ENCODE data around the gene PODN. TPM values are rescaled to one million over a fixed set of nuclear protein-coding genes. Genes with fewer than 3 reads are reported as not detected.

PODN gene
- total RNA-seq, 1 donor from 2014 or later = 0.26 TPM

DNA sequence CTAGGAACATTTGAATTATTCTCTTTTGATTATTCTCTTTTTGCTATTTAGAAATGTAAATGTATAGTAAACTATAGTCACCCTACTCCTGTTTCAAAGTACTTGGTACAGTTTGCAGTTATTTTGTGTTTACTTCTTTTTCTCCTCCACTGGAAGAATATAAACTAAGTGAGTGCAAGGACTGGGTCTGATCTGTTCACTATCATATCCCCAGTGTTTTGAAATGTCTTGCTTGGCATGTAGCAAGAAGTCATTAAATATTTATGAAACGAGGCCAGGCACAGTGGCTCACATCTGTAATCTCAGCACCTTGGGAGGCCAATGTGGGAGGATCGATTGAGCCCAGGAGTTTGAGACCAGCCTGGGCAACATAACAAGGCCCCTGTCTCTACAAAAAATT lies 35.8 kb upstream of the PODN start:
- no peaks in the 10 kb centered on the region for H3K4me1 Mint-ChIP-seq (ENCODE audit: low read depth)
- no peak overlapping the region for H3K27ac Mint-ChIP-seq
- no peak for TF ChIP-seq CTCF (IDR thresholded peaks at IDR 0.05; ENCODE audit: unreplicated experiment)
- peaks cover 2% of the 10 kb centered on the region for H3K36me3 Mint-ChIP-seq (ENCODE audit: insufficient read depth)
- H3K4me3 Mint-ChIP-seq (ENCODE audit: low read depth) = no peak overlapping the region
- H3K27me3 Mint-ChIP-seq = no peaks in the 10 kb centered on the region
- no peak for DNase-seq (ENCODE audit: low spot score, unreplicated experiment)
- H3K9me3 Mint-ChIP-seq (ENCODE audit: low read depth) = no peaks in the 10 kb centered on the region

DNA sequence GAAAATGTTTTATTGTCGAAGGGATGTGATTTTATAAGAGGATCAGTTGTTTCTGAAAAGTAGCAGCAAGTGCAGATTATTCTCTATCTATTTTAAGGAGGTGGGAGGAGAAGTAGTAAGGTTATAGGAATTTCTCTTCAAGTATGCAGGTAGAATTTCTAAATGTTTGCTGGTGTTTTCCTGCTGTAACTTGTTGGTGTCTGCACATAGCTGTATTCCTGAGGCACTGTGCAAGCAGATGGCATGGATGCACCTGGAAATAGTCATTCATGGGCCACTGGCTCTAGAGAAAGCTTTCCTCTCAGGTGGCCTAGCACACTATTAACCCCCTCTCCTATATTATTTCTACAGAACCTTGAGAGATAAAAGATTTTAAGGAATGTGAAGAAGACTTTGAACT lies 30.3 kb upstream of the PODN start:
- no peaks in the 10 kb centered on the region for H3K9me3 Mint-ChIP-seq (ENCODE audit: low read depth)
- H3K27me3 Mint-ChIP-seq = no peaks in the 10 kb centered on the region
- H3K36me3 Mint-ChIP-seq (ENCODE audit: insufficient read depth) = peaks cover 7% of the 10 kb centered on the region
- DNase-seq (ENCODE audit: low spot score, unreplicated experiment) = no peak
- TF ChIP-seq CTCF (IDR thresholded peaks at IDR 0.05; ENCODE audit: unreplicated experiment) = no peak
- H3K27ac Mint-ChIP-seq = no peak overlapping the region
- H3K4me1 Mint-ChIP-seq (ENCODE audit: low read depth) = no peaks in the 10 kb centered on the region
- H3K4me3 Mint-ChIP-seq (ENCODE audit: low read depth) = no peak overlapping the region

GRCh38 chr1:53037159-53037558 lies 24.9 kb upstream of the PODN start:
- peaks cover 11% of the 10 kb centered on the region for H3K36me3 Mint-ChIP-seq (ENCODE audit: insufficient read depth)
- no peak overlapping the region for H3K27ac Mint-ChIP-seq
- no peaks in the 10 kb centered on the region for H3K27me3 Mint-ChIP-seq
- H3K9me3 Mint-ChIP-seq (ENCODE audit: low read depth) = no peaks in the 10 kb centered on the region
- H3K4me3 Mint-ChIP-seq (ENCODE audit: low read depth) = no peak overlapping the region
- TF ChIP-seq CTCF (IDR thresholded peaks at IDR 0.05; ENCODE audit: unreplicated experiment) = no peak
- no peaks in the 10 kb centered on the region for H3K4me1 Mint-ChIP-seq (ENCODE audit: low read depth)
- DNase-seq (ENCODE audit: low spot score, unreplicated experiment) = no peak

- Mint-ChIP-seq H3K27ac (no peak overlapping the region), H3K27me3 (no peaks in the 10 kb centered on the region), H3K4me1 (ENCODE audit: low read depth) (no peaks in the 10 kb centered on the region), H3K9me3 (ENCODE audit: low read depth) (no peaks in the 10 kb centered on the region), H3K36me3 (ENCODE audit: insufficient read depth) (peaks cover 8% of the 10 kb centered on the region), H3K4me3 (ENCODE audit: low read depth) (no peak overlapping the region)
- TF ChIP-seq CTCF (IDR thresholded peaks at IDR 0.05; ENCODE audit: unreplicated experiment) = no peak
- DNase-seq (ENCODE audit: low spot score, unreplicated experiment) = no peak
These were observed 23.4 kb upstream of the PODN start for GRCh38 chr1:53038566-53038965.

- H3K4me1 Mint-ChIP-seq (ENCODE audit: low read depth) = peaks cover 5% of the 10 kb centered on the region
- peaks cover 8% of the 10 kb centered on the region for H3K36me3 Mint-ChIP-seq (ENCODE audit: insufficient read depth)
These were observed 18.7 kb upstream of the PODN start for GRCh38 chr1:53043271-53043670.

More at GRCh38 chr1:53043271-53043670, 18.7 kb upstream of the PODN start:
- no peak overlapping the region for H3K27ac Mint-ChIP-seq
- no peak for DNase-seq (ENCODE audit: low spot score, unreplicated experiment)
- H3K9me3 Mint-ChIP-seq (ENCODE audit: low read depth) = no peaks in the 10 kb centered on the region
- H3K4me3 Mint-ChIP-seq (ENCODE audit: low read depth) = no peak overlapping the region
- TF ChIP-seq CTCF (IDR thresholded peaks at IDR 0.05; ENCODE audit: unreplicated experiment) = no peak
- H3K27me3 Mint-ChIP-seq = no peaks in the 10 kb centered on the region
